PC-3 (cell line): ENCODE measurements around the gene FAM151A.

Experiments used
- CTCF ChIP-seq: fragments of 300-600 bp; sonication (generic); conservative IDR thresholded peaks from 2 replicates; pipeline ENCODE4 v1.5.1; 2017; ENCODE audit warnings: antibody characterized with exemption, low read depth, mild to moderate bottlenecking, low read length
- EZH2 ChIP-seq: fragments of 300-600 bp; sonication (generic); IDR thresholded peaks from one replicate; pipeline ENCODE4 v1.6.1; 2017; ENCODE audit warnings: antibody characterized with exemption, mild to moderate bottlenecking, low read length; ENCODE audit not compliant: unreplicated experiment
- EZH2phosphoT487 ChIP-seq: fragments of 300-600 bp; sonication (generic); IDR thresholded peaks from 2 replicates; pipeline ENCODE4 v1.6.1; 2018; ENCODE audit warnings: mild to moderate bottlenecking, antibody characterized with exemption, low read length, borderline replicate concordance

GRCh38 chr1:54603241-54603640 is 20.1 kb downstream of the FAM151A start:
- no peak for TF ChIP-seq CTCF
- no peak for TF ChIP-seq EZH2
- no peak for TF ChIP-seq EZH2phosphoT487
